Lower leg skin (tissue), 4 donors: ENCODE data around the gene PGRMC1. TPM values are rescaled to one million over a fixed set of nuclear protein-coding genes. Genes with fewer than 3 reads are reported as not detected.

Experiments
- DNase-seq, 2 donors: peaks; one replicate each; pipeline ENCODE4 v3.0.0-alpha.2; 2019; ENCODE audit warnings: low spot score in 2 of 2
- H3K4me3 ChIP-seq: fragments of 200-600 bp; sonication (generic); 2 replicates; pipeline ENCODE4 v1.5.1; 2017; ENCODE audit warnings: mild to moderate bottlenecking, low read depth; ENCODE audit not compliant: poor library complexity, severe bottlenecking
- CTCF ChIP-seq, 3 donors: fragments of 450-650 bp; IDR thresholded peaks; one replicate each; pipeline ENCODE4 v1.5.1; 2016; ENCODE audit warnings: antibody characterized with exemption in 3 of 3, mild to moderate bottlenecking in 3 of 3, moderate library complexity in 2 of 3
- POLR2A ChIP-seq, 2 donors: fragments of 450-650 bp; IDR thresholded peaks; one replicate each; pipeline ENCODE4 v1.6.1; 2016 to 2017; ENCODE audit warnings: antibody characterized with exemption in 2 of 2, mild to moderate bottlenecking in 1 of 2, moderate library complexity in 1 of 2
- WGBS, 2 donors: methylation state at CpG; one replicate each; pipeline ENCODE4 v1.1.5; 2018; 5-methylcytosine and 5-hydroxymethylcytosine counted together
- intact Hi-C: fragments of 100-400 bp; cut with DNase I; formaldehyde crosslinking; loops from one replicate; pipeline ENCODE4 v1.15.0; 2023; ENCODE audit warnings: low total_unique reads
- total RNA-seq, 4 donors: library from RNA; depleted of rRNA; stranded (reverse); fragments of >200 nt; gene quantifications; one replicate each; pipeline ENCODE4 v1.1.0, GENCODE V29; 2016

The PGRMC1 gene
- total RNA-seq, 4 donors from 2014 or later, result 63.3 to 122 (median 96.2) TPM

- intact Hi-C loops, result no loop called here
- no peak overlapping the region for H3K4me3 ChIP-seq
- WGBS, 2 donors, result 15 to 25% methylated on average over 4 of the region's 4 CpGs
- no peak for DNase-seq
- TF ChIP-seq POLR2A (IDR thresholded peaks at IDR 0.05), result no peak
- TF ChIP-seq CTCF (IDR thresholded peaks at IDR 0.05), result no peak
Measured at GRCh38 chrX:119218198-119218597, 17.9 kb upstream of the PGRMC1 start.

GRCh38 chrX:119222932-119223331 is 13.2 kb upstream of the PGRMC1 start:
- intact Hi-C loops, result no loop called here
- DNase-seq, result no peak
- TF ChIP-seq POLR2A (IDR thresholded peaks at IDR 0.05) (no peak), CTCF (IDR thresholded peaks at IDR 0.05) (no peak)
- H3K4me3 ChIP-seq, result no peak overlapping the region
- 71 to 76% methylated on average over 35 to 37 of the region's 37 CpGs for WGBS, 2 donors

GRCh38 chrX:119223783-119224182 is 12.3 kb upstream of the PGRMC1 start:
- intact Hi-C loops, result no loop called here
- no peak overlapping the region for H3K4me3 ChIP-seq
- TF ChIP-seq POLR2A (IDR thresholded peaks at IDR 0.05) (no peak), CTCF (IDR thresholded peaks at IDR 0.05) (no peak)
- no peak for DNase-seq

- TF ChIP-seq POLR2A (IDR thresholded peaks at IDR 0.05), result no peak
- no peak for TF ChIP-seq CTCF (IDR thresholded peaks at IDR 0.05)
- WGBS, 2 donors, result 29 to 30% methylated on average over 3 of the region's 3 CpGs
- DNase-seq, result no peak
- intact Hi-C loops, result no loop called here
- H3K4me3 ChIP-seq, result no peak overlapping the region
Measured at GRCh38 chrX:119226446-119226845, 9.6 kb upstream of the PGRMC1 start.

GRCh38 chrX:119228512-119229252 is 7.4 kb upstream of the PGRMC1 start:
- no peak overlapping the region for H3K4me3 ChIP-seq
- TF ChIP-seq POLR2A (IDR thresholded peaks at IDR 0.05), result no peak
- TF ChIP-seq CTCF (IDR thresholded peaks at IDR 0.05), result no peak
- intact Hi-C loops, result no loop called here
- DNase-seq, result no peak
- 61 to 62% methylated on average over 6 of the region's 6 CpGs for WGBS, 2 donors

GRCh38 chrX:119229253-119229615 is 6.9 kb upstream of the PGRMC1 start:
- H3K4me3 ChIP-seq, result no peak overlapping the region
- TF ChIP-seq CTCF (IDR thresholded peaks at IDR 0.05), result no peak
- TF ChIP-seq POLR2A (IDR thresholded peaks at IDR 0.05), result no peak
- DNase-seq, result no peak
- intact Hi-C loops, result no loop called here
